Gastrocnemius medialis (tissue), 4 donors: ENCODE data around the gene RIN1. TPM values are rescaled to one million over a fixed set of nuclear protein-coding genes. Genes with fewer than 3 reads are reported as not detected.

Source experiments
- ATAC-seq, 2 donors: fragments of 150-250 bp; one replicate each; pipeline ENCODE4 v1.9.1; 2016
- DNase-seq, 2 donors: peaks; one replicate each; pipeline ENCODE4 v3.0.0-alpha.2; 2019
- H3K27ac ChIP-seq, 4 donors: fragments of 200-600 bp; sonication (generic); 1 replicate in 1 of 4; 2 replicates in 3 of 4; pipeline ENCODE4 v1.5.1; 2016 to 2018; ENCODE audit warnings: mild to moderate bottlenecking in 2 of 4, moderate library complexity in 1 of 4
- H3K27me3 ChIP-seq, 3 donors: fragments of 200-600 bp; sonication (generic) in 2 of 3; 1 replicate in 1 of 3; 2 replicates in 2 of 3; pipeline versions ENCODE4 v1.5.1 to v1.6.0; 2016 to 2019; ENCODE audit warnings: mild to moderate bottlenecking in 1 of 3, moderate library complexity in 1 of 3
- H3K36me3 ChIP-seq, 2 donors: fragments of 200-600 bp; sonication (generic) in 1 of 2; one replicate each; pipeline ENCODE4 v1.5.1; 2017 to 2018
- H3K4me1 ChIP-seq, 2 donors: fragments of 200-600 bp; sonication (generic) in 1 of 2; one replicate each; pipeline ENCODE4 v1.5.1; 2016 to 2017; ENCODE audit warnings: mild to moderate bottlenecking in 2 of 2
- H3K4me3 ChIP-seq, 4 donors: fragments of 200-600 bp; sonication (generic) in 3 of 4; 1 replicate in 1 of 4; 2 replicates in 3 of 4; pipeline ENCODE4 v1.5.1; 2016 to 2019; ENCODE audit warnings: mild to moderate bottlenecking in 2 of 4
- H3K9me3 ChIP-seq, 3 donors: fragments of 200-600 bp; sonication (generic) in 2 of 3; 1 replicate in 1 of 3; 2 replicates in 2 of 3; pipeline ENCODE4 v1.5.1; 2016 to 2019
- CTCF ChIP-seq, 5 experiments: fragments of 450-650 bp in 3 of 5; fragments of 200-600 bp in 2 of 5; sonication (generic) in 2 of 5; IDR thresholded peaks in 4 of 5; conservative IDR thresholded peaks in 1 of 5; 1 replicate in 4 of 5; 2 replicates in 1 of 5; pipeline ENCODE4 v1.5.1; 2016 to 2019; ENCODE audit warnings: antibody characterized with exemption in 5 of 5, mild to moderate bottlenecking in 3 of 5, moderate library complexity in 3 of 5
- POLR2A ChIP-seq, 2 donors: fragments of 450-650 bp; IDR thresholded peaks; one replicate each; pipeline ENCODE4 v1.6.1; 2017; ENCODE audit warnings: antibody characterized with exemption in 2 of 2, mild to moderate bottlenecking in 2 of 2, moderate library complexity in 2 of 2
- in situ Hi-C, 4 donors: fragments of 200-750 bp; cut with MboI; loops; one replicate each; pipeline versions ENCODE4 v1.15.0 to v1.8.0; 2017; ENCODE audit warnings: low sequenced_read_pairs in 4 of 4
- intact Hi-C: fragments of 100-400 bp; cut with DNase I; formaldehyde crosslinking; loops from one replicate; pipeline ENCODE4 v1.15.1; 2023; ENCODE audit warnings: low total_unique reads
- total RNA-seq, 4 donors: library from RNA; depleted of rRNA; stranded (reverse); fragments of >200 nt; gene quantifications; one replicate each; pipeline versions ENCODE4 v1.1.0 to v1.2.3, GENCODE V29; 2016

The RIN1 gene
- total RNA-seq, 4 donors from 2014 or later: 1.9 to 9.7 (median 7.0) TPM

- ATAC-seq (no peak), DNase-seq (no peak)
- in situ Hi-C loops (no loop called here), intact Hi-C loops (loop anchor here (5.0 kb wide), 1 partner anchor 70 kb away; the partner anchor contains the start of gene RAB1B)
- H3K27me3 ChIP-seq: no peaks in the 10 kb centered on the region
- H3K9me3 ChIP-seq: no peaks in the 10 kb centered on the region
- H3K36me3 ChIP-seq: peaks cover 0 to 36% of the 10 kb centered on the region in 2 donors
- peak overlapping the region; percentile 74 to 79 (median 76) for H3K27ac ChIP-seq
- no peak overlapping the region for H3K4me3 ChIP-seq
- peaks cover 25 to 26% of the 10 kb centered on the region in 2 donors for H3K4me1 ChIP-seq
- TF ChIP-seq POLR2A (IDR thresholded peaks at IDR 0.05): no peak
- TF ChIP-seq CTCF (IDR thresholded peaks at IDR 0.05 in 4 of 5, conservative IDR thresholded peaks at IDR 0.05 in 1 of 5): no peak
Measured at GRCh38 chr11:66337103-66337899, 1.1 kb upstream of the RIN1 start.

GRCh38 chr11:66335531-66336233, 552 bp downstream of the RIN1 start:
- peak; percentile 21 to 52 for ATAC-seq
- no peaks in the 10 kb centered on the region for H3K9me3 ChIP-seq
- H3K4me3 ChIP-seq: peak overlapping the region; percentile 57 to 65 (median 60)
- TF ChIP-seq POLR2A (IDR thresholded peaks at IDR 0.05) (no peak), CTCF (IDR thresholded peaks at IDR 0.05 in 4 of 5, conservative IDR thresholded peaks at IDR 0.05 in 1 of 5) (no peak)
- H3K36me3 ChIP-seq: peaks cover 0 to 25% of the 10 kb centered on the region in 2 donors
- peaks cover 25 to 26% of the 10 kb centered on the region in 2 donors for H3K4me1 ChIP-seq
- peak overlapping the region; percentile 74 to 79 (median 76) for H3K27ac ChIP-seq
- H3K27me3 ChIP-seq: no peaks in the 10 kb centered on the region
- in situ Hi-C loops: no loop called here
- intact Hi-C loops: loop anchor here (5.0 kb wide), 1 partner anchor 68 kb away; the partner anchor contains the start of gene RAB1B
- DNase-seq: peak in 1 of 2 donors; percentile 63

- ATAC-seq (no peak), DNase-seq (no peak)
- in situ Hi-C loops (no loop called here), intact Hi-C loops (loop anchor here (5.0 kb wide), 1 partner anchor 68 kb away; the partner anchor contains the start of gene RAB1B)
- TF ChIP-seq POLR2A (IDR thresholded peaks at IDR 0.05) (no peak), CTCF (IDR thresholded peaks at IDR 0.05 in 4 of 5, conservative IDR thresholded peaks at IDR 0.05 in 1 of 5) (no peak)
- peak overlapping the region in 2 of 4 donors; percentile 75 to 79 for H3K27ac ChIP-seq
- peaks cover 25 to 26% of the 10 kb centered on the region in 2 donors for H3K4me1 ChIP-seq
- no peaks in the 10 kb centered on the region for H3K9me3 ChIP-seq
- no peaks in the 10 kb centered on the region for H3K27me3 ChIP-seq
- H3K36me3 ChIP-seq: peaks cover 0 to 16% of the 10 kb centered on the region in 2 donors
- H3K4me3 ChIP-seq: peak overlapping the region in 2 of 4 donors; percentile 57 to 65
Measured at GRCh38 chr11:66334605-66335442, 1.4 kb downstream of the RIN1 start.

- no peak for ATAC-seq
- Histone ChIP-seq H3K36me3 (peaks cover 0 to 8% of the 10 kb centered on the region in 2 donors), H3K27me3 (no peaks in the 10 kb centered on the region), H3K9me3 (no peaks in the 10 kb centered on the region), H3K4me3 (no peak overlapping the region), H3K27ac (no peak overlapping the region), H3K4me1 (peaks cover 25 to 26% of the 10 kb centered on the region in 2 donors)
- in situ Hi-C loops: no loop called here
- no peak for DNase-seq
- TF ChIP-seq POLR2A (IDR thresholded peaks at IDR 0.05) (no peak), CTCF (IDR thresholded peaks at IDR 0.05 in 4 of 5, conservative IDR thresholded peaks at IDR 0.05 in 1 of 5) (no peak)
- intact Hi-C loops: no loop called here
Measured at GRCh38 chr11:66333896-66334604, 2.2 kb downstream of the RIN1 start.
